ENCODE data around the gene XRCC1. TPM values are rescaled to one million over a fixed set of nuclear protein-coding genes. Genes with fewer than 3 reads are reported as not detected.

Gene XRCC1
- total RNA-seq, 4 donors from 2014 or later, result 18.3 to 35.4 (median 25.2) TPM

GRCh38 chr19:43581467-43581866 is 6.1 kb upstream of the XRCC1 start:
- Histone ChIP-seq H3K4me1 (peaks cover 20% of the 10 kb centered on the region), H3K36me3 (no peaks in the 10 kb centered on the region), H3K27ac (peak overlapping the region; percentile 15), H3K27me3 (no peaks in the 10 kb centered on the region), H3K4me3 (peak overlapping the region; percentile 44), H3K9me3 (no peaks in the 10 kb centered on the region)
- 80% methylated on average over 7 of the region's 7 CpGs for WGBS
- DNase-seq (ENCODE audit: low spot score in 2 of 2), result no peak
- TF ChIP-seq POLR2A (IDR thresholded peaks at IDR 0.05), result no peak
- no peak for TF ChIP-seq EP300 (IDR thresholded peaks at IDR 0.05)
- no peak for TF ChIP-seq POLR2AphosphoS5 (IDR thresholded peaks at IDR 0.05)
- TF ChIP-seq CTCF (IDR thresholded peaks at IDR 0.05), result no peak

GRCh38 chr19:43578787-43579186 is 3.5 kb upstream of the XRCC1 start:
- Histone ChIP-seq H3K9me3 (no peaks in the 10 kb centered on the region), H3K4me3 (no peak overlapping the region), H3K36me3 (no peaks in the 10 kb centered on the region), H3K4me1 (peaks cover 37% of the 10 kb centered on the region), H3K27me3 (no peaks in the 10 kb centered on the region), H3K27ac (no peak overlapping the region)
- no peak for TF ChIP-seq EP300 (IDR thresholded peaks at IDR 0.05)
- TF ChIP-seq POLR2AphosphoS5 (IDR thresholded peaks at IDR 0.05), result no peak
- no peak for TF ChIP-seq POLR2A (IDR thresholded peaks at IDR 0.05)
- no peak for TF ChIP-seq CTCF (IDR thresholded peaks at IDR 0.05)
- no peak for DNase-seq (ENCODE audit: low spot score in 2 of 2)
- WGBS, result 91% methylated on average over 3 of the region's 3 CpGs

GRCh38 chr19:43575955-43576878 is 890 bp upstream of the XRCC1 start:
- Histone ChIP-seq H3K27me3 (no peaks in the 10 kb centered on the region), H3K4me3 (peak overlapping the region; percentile 88), H3K4me1 (peaks cover 28% of the 10 kb centered on the region), H3K9me3 (no peaks in the 10 kb centered on the region), H3K36me3 (peaks cover 9% of the 10 kb centered on the region), H3K27ac (peak overlapping the region; percentile 74)
- WGBS, result 53% methylated on average over 37 of the region's 37 CpGs
- TF ChIP-seq POLR2A (IDR thresholded peaks at IDR 0.05) (no peak), POLR2AphosphoS5 (IDR thresholded peaks at IDR 0.05) (no peak), CTCF (IDR thresholded peaks at IDR 0.05) (no peak), EP300 (IDR thresholded peaks at IDR 0.05) (no peak)
- DNase-seq (ENCODE audit: low spot score in 2 of 2), result no peak

- no peaks in the 10 kb centered on the region for H3K27me3 ChIP-seq
- peak overlapping the region; percentile 80 for H3K27ac ChIP-seq
- no peak for DNase-seq (ENCODE audit: low spot score in 2 of 2)
- WGBS, result 29% methylated on average over 11 of the region's 12 CpGs
- H3K4me1 ChIP-seq, result peaks cover 22% of the 10 kb centered on the region
- H3K36me3 ChIP-seq, result peaks cover 9% of the 10 kb centered on the region
- H3K9me3 ChIP-seq, result no peaks in the 10 kb centered on the region
- no peak for TF ChIP-seq EP300 (IDR thresholded peaks at IDR 0.05)
- no peak for TF ChIP-seq POLR2A (IDR thresholded peaks at IDR 0.05)
- no peak for TF ChIP-seq CTCF (IDR thresholded peaks at IDR 0.05)
- no peak for TF ChIP-seq POLR2AphosphoS5 (IDR thresholded peaks at IDR 0.05)
- peak overlapping the region; percentile 88 for H3K4me3 ChIP-seq
Observed at GRCh38 chr19:43574424-43575155, 737 bp downstream of the XRCC1 start.

- peaks cover 22% of the 10 kb centered on the region for H3K4me1 ChIP-seq
- no peak for DNase-seq (ENCODE audit: low spot score in 2 of 2)
- TF ChIP-seq CTCF (IDR thresholded peaks at IDR 0.05) (no peak), EP300 (IDR thresholded peaks at IDR 0.05) (no peak), POLR2AphosphoS5 (IDR thresholded peaks at IDR 0.05) (no peak), POLR2A (IDR thresholded peaks at IDR 0.05) (no peak)
- WGBS, result 83% methylated on average over 3 of the region's 3 CpGs
- no peaks in the 10 kb centered on the region for H3K9me3 ChIP-seq
- peaks cover 9% of the 10 kb centered on the region for H3K36me3 ChIP-seq
- H3K27me3 ChIP-seq, result no peaks in the 10 kb centered on the region
- H3K27ac ChIP-seq, result no peak overlapping the region
- no peak overlapping the region for H3K4me3 ChIP-seq
Observed at GRCh38 chr19:43572171-43572588, 3.1 kb downstream of the XRCC1 start.
